ENCODE results near the gene KLHL5. TPM values are rescaled to one million over a fixed set of nuclear protein-coding genes. Genes with fewer than 3 reads are reported as not detected.
"Not testable (repeated sequence)": the region's sequence is repeated elsewhere in the genome, so short reads cannot be mapped to it uniquely, and the experiment has no call there.

KLHL5 gene
- total RNA-seq, result 13.5 TPM
- long read RNA-seq, transcript KLHL5-205 (11 exons, 2,926 nt), result major isoform, 21 of 48 reads
- long read RNA-seq, transcript KLHL5-201 (12 exons, 3,425 nt), result minor isoform, 10 of 48 reads
- long read RNA-seq, partial matches to known transcripts, result 9 of 48 reads
- long read RNA-seq, other reads (novel, unspliced or antisense), result 8 of 48 reads

DNA sequence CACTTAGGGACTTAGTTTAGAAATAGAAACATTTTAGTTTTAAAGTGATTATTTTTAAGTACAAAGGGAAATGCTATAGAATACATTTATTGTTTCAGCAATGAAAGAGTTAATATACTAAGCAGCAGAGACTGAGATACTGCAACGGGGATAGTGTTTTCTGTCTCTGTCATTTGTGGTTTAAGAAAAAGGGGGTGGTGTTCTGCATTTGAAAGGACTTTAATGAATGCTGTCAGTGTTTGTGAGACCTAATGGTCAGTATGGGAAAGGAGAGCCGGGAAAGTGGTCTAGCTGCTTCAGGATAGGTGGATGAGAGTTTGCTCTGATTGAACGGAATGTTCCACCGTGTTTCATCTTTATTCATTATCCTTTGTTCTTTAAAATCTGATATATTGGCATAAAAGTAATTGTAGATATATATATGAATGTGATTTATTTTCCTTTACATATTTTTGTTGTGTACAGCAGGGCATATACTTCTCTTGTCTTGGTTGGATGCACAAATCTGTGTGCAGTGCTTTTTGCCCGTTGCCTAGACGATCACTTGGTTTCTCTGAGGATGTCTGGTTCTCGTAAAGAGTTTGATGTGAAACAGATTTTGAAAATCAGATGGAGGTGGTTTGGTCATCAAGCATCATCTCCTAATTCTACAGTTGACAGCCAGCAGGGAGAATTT is at the start of gene KLHL5:
Gene KLHL5 (plus strand): TSS at position 139 of the 676 bp plus-strand sequence. CDS start 421 bp downstream, at position 560.
- no peak for ATAC-seq
- no peak for DNase-seq
- intact Hi-C loops (cut with micrococcal nuclease), result no loop called here

DNA sequence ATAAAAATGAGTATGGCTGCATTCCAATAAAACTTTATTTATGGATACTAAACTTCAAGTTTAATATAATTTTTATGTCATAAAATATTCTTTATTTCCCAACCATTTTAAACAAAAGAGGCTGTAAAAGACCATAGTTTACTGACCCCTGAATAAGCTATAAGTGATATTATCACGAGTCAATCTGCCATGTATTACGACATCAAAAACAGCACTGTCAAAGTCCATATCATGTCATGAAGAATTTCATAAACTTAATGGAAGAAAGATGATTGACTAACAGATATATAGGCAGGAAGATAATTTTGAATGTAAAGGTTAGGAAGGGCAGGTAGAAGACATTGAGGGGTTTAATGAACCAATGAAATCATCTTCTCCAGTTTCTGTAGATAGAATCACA is 48.0 kb upstream of the KLHL5 start:
- ATAC-seq (no peak), DNase-seq (no peak)
- intact Hi-C loops (cut with micrococcal nuclease), result no loop called here

GRCh38 chr4:39020130-39020529 is 41.9 kb upstream of the KLHL5 start:
- ATAC-seq (no peak), DNase-seq (no peak)
- intact Hi-C loops (cut with micrococcal nuclease), result no loop called here

DNA sequence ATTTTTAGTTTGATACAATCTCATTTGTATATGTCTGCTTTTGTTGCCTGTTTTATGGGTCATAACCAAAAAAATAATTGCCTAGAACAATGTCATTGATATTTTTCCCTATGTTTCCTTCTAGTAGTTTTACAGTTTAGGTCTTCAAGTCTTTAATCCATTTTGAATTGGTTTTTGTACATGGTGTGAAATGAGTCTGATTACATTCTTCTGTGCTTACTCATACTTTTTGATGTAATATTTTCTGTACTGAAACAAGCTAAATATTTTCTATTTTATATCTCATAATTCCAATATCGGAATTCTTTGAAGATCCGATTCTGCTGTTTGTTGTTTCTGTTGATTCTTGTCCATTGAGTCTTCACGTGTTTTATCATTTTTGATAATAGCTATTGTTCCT is 40.4 kb upstream of the KLHL5 start:
- ATAC-seq, result no peak
- DNase-seq, result no peak
- intact Hi-C loops (cut with micrococcal nuclease), result no loop called here

GRCh38 chr4:39022241-39022640 is 39.8 kb upstream of the KLHL5 start:
- intact Hi-C loops (cut with micrococcal nuclease), result no loop called here
- ATAC-seq (no peak), DNase-seq (no peak)

DNA sequence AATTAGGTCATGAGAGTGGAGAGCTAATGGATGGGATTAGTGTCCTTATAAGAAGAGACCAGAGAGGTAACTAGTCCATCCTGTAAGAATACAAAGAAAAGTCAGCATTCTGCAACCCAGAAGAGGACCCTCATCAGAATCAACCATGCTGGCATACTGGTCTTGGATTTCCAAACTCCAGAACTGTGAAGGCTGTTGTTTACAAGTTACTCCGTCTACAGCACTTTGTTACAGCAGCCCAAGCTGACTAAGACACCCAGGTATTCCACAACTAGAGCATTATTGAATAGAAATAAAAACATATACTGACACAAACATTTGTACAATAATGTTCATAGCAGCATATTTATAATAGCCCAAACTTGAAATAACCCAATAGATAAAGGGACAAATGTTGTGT is 39.0 kb upstream of the KLHL5 start:
- DNase-seq, result no peak
- ATAC-seq, result no peak
- intact Hi-C loops (cut with micrococcal nuclease), result no loop called here

- ATAC-seq, result no peak
- intact Hi-C loops (cut with micrococcal nuclease), result no loop called here
- DNase-seq, result no peak
Observed at GRCh38 chr4:39024311-39024865, 37.6 kb upstream of the KLHL5 start.

DNA sequence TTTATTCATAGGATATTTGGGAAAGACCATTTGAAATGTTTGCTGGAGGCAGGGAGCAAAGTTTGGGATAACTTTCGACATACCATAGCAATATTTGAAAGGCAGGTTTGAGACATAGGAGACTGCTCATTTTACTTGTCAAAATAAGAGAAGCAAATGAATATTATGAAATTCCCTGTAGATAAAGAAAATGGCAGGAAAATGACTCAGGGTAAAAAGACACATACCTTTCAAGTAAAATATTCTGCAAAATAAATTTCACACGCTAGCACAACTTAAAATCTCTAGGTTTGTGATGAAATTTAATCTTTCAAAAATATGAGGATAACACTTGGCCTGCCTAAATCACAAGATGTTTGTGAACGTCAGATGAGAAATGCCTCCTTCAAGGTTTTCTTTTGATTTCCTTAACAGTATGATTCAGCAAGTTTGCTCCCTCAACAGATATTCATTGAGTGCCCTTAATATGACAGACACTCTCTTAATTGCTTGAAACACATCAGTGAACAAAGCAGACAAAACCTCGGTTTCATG is 36.4 kb upstream of the KLHL5 start:
- ATAC-seq, result no peak
- no peak for DNase-seq
- intact Hi-C loops (cut with micrococcal nuclease), result no loop called here

DNA sequence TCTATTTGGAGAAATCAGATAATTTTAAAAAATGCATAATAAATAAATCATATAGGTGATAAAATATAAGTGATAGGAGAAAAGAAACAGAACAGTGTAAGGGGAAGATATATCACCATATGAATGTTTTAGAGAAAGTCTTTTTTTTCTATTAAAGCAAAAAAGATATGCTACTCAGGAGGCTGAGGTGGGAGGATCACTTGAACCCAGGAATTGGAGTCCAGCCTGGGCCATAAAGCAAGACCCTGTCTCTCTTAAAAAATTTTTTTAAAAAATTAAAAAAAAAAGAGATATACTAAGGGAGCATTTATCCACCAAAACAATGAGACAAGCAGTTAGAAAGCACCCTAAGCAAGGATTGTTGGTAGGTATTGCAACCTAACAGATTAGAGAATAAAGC is 35.9 kb upstream of the KLHL5 start:
- no peak for DNase-seq
- ATAC-seq, result no peak
- intact Hi-C loops (cut with micrococcal nuclease), result no loop called here

GRCh38 chr4:39029752-39030694 is 32.0 kb upstream of the KLHL5 start:
- DNase-seq, result no peak

DNA sequence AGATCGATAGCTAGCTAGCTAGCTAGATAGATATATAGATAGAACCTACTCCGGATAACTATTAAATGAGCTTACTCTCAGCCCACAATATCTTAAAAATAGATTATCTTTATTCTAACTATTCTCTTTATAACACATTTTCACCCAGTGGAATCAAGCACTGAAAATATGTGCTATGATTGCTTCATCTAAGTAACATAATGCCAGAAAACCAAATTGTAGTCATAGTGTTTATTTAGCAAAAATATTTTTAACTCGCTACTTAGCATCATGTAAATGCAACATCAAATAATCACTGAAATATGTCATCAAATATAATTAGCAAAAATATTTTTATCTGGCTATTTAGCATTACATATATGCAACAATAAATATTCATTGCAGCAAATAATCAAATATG is 31.3 kb upstream of the KLHL5 start:
- intact Hi-C loops (cut with micrococcal nuclease), result no loop called here

More at GRCh38 chr4:39029752-39030694, 32.0 kb upstream of the KLHL5 start:
- ATAC-seq, result no peak
- intact Hi-C loops (cut with micrococcal nuclease), result no loop called here

GRCh38 chr4:39031590-39032020 is 30.4 kb upstream of the KLHL5 start:
- DNase-seq; ATAC-seq; intact Hi-C loops (cut with micrococcal nuclease): not testable (repeated sequence)

More for the DNA sequence above, 31.3 kb upstream of the KLHL5 start:
- DNase-seq (no peak), ATAC-seq (no peak)

- DNase-seq (no peak), ATAC-seq (no peak)
- intact Hi-C loops (cut with micrococcal nuclease), result no loop called here
Observed at GRCh38 chr4:39032218-39033085, 29.6 kb upstream of the KLHL5 start, which contains the start of gene TMEM156. TSS of gene TMEM156 (minus strand) at chr4:39032409. CDS start at chr4:39032313, 96 bp downstream.

GRCh38 chr4:39036172-39036571 is 25.9 kb upstream of the KLHL5 start:
- ATAC-seq (no peak), DNase-seq (no peak)
- intact Hi-C loops (cut with micrococcal nuclease), result no loop called here

GRCh38 chr4:39037491-39037825 is 24.6 kb upstream of the KLHL5 start:
- DNase-seq (no peak), ATAC-seq (no peak)
- intact Hi-C loops (cut with micrococcal nuclease), result no loop called here

GRCh38 chr4:39037941-39038340 is 24.1 kb upstream of the KLHL5 start:
- ATAC-seq (no peak), DNase-seq (no peak)
- intact Hi-C loops (cut with micrococcal nuclease), result no loop called here

DNA sequence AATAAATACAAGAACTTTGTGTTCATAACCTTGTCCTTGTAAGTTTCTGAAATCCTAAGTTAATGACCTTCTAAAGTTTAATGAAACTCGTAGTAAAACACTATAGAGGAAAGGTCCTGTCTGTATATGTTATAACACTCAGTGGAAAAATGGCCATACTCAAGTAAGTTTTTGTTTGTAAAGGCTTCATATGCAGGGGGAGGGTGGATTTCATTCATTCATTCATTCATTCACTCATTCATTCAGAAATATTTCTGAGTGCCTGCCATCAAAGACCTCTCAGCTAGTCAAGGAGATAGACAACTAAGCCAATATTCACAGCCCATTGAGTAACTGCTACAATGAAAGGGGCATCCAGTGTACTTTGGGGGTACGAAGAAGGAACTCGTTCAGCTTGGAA is 22.9 kb upstream of the KLHL5 start:
- intact Hi-C loops (cut with micrococcal nuclease), result no loop called here
- ATAC-seq, result no peak
- DNase-seq, result no peak

DNA sequence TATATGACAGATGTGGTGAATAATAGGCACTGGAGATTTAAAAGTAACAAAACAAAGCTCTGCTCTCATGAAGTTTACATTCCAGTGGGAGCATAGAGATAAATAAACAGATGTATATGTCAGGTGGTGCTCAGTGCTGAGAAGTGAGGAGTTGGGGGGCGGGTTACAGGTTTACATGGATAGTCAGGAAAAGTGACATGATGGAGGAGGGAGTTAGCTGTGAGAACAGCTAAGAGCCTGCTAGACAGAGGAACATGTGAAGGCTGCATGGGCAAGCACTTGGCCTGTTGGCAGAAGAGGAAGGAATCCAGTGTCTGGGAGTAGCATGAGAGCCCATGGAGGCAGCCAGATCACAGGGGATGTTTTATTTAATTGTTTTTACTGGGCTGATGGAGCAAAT is 19.7 kb upstream of the KLHL5 start:
- DNase-seq, result no peak
- ATAC-seq, result no peak
- intact Hi-C loops (cut with micrococcal nuclease), result no loop called here
